GM19455 (cell line): ENCODE data around the gene ADCY2.
A peak's percentile ranks its signal among the peaks of the same experiment; 100 is the strongest.

Source experiments
- ATAC-seq: cut with Tn5 transposase; IDR thresholded peaks from one replicate; pipeline ENCODE4 v1.9.1; 2021; ENCODE audit not compliant: unreplicated experiment

Gene ADCY2

GRCh38 chr5:7816535-7816901 is 420.6 kb downstream of the ADCY2 start:
- ATAC-seq: peak; percentile 24

- no peak for ATAC-seq
Observed at GRCh38 chr5:7822449-7822848, 426.5 kb downstream of the ADCY2 start.

DNA sequence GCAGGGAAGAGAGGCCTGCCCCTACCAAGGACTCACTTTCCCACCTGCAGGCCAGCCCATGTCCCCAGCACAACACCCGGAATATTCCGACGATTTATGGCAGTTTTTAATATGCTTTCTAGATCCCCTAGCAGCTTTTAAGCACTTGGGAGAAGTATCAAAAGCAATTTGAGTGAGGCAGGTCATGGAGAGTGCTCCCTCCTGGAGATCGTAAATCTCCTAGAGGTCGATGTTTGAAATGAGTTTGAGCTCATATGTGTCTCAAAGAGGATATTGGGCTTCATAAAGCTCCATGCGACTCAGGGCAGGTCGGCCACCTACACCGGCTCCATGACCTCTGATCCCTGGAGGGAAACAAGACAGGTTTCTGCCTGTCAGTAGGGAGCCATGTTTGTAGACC is 427.7 kb downstream of the ADCY2 start:
- no peak for ATAC-seq

- no peak for ATAC-seq
Observed at GRCh38 chr5:7824995-7825394, 429.1 kb downstream of the ADCY2 start.

DNA sequence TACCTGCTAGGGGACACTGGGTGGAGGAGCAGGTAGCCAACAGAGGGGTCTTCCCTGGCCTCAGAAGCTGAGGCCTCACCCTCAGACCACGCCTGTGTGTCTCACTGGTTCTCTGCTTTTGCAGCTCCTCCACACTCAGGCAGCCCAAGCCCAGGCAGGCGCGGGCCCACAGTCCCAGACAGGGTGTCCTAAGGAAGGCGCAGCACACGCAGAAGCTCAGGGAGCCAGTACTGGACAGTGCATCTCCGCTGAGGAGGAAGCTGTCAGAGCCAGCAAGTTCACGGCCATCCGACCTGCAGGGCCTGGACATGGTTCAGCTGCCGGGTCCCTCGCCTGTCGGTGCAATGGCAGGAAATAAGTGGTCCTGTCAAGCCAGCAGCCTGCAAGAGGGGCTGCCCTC is 429.7 kb downstream of the ADCY2 start:
- no peak for ATAC-seq

DNA sequence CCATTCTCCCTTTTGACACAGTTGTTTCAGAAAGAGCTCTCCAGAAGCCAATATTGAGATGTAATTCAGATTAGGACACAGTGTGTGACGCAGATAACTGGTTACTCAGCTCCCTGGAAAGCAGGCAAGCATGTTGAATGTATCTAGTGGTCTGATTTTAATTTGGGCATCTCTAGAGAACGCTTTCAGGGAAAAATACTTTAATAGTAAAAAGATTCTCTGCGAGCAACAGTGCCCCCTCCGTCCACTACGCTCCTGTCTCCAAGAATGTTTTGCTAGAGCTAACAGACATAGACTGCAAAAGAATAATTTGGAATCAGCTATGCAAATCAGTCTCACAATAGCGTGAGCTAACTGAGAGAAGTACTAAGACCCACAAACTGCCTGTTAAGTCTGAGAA is 431.7 kb downstream of the ADCY2 start:
- no peak for ATAC-seq

- ATAC-seq: no peak
Observed at GRCh38 chr5:7828269-7828668, 432.3 kb downstream of the ADCY2 start.

- no peak for ATAC-seq
Observed at GRCh38 chr5:7834982-7835381, 439.0 kb downstream of the ADCY2 start.

DNA sequence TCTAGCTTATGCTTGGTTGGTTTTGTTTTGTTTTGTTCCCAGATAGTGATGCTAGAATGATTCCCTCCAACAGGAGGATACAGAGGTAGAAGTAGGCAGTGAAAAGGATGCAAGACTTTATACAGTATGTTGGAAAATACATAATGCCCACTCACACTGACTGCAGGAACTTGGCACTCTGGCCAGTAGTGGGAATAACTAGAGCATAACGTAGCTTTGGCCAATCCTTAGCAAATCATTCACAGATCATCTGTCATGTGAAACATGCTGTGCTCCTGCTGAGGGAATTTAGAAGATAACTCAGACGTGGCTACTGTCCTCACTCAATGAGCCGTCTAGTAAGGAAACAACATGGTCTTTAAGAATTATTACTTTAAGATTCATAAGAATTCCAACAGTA is 441.5 kb downstream of the ADCY2 start:
- ATAC-seq: no peak

DNA sequence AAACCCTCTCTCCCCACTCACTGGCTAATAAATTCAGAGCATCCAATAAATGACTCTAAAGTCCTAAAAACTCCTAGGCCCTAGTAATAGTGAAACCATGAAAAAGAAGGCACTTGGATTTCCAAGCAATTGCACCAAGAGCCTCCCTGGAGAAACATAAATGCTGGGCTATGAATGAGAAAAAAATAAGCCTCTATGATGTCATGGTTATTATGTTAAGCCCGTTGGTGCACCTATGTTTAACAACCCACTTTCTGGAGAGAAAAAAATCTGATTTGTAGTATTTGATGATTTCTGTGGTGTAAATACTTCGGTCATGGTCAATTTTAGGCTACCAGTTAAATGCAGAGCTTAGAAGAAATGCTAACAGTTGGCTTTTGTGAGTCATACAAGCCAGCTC is 446.6 kb downstream of the ADCY2 start:
- ATAC-seq: no peak

GRCh38 chr5:7844901-7845300 is 449.0 kb downstream of the ADCY2 start:
- ATAC-seq: no peak

- no peak for ATAC-seq
Observed at GRCh38 chr5:7845557-7845956, 449.6 kb downstream of the ADCY2 start.

GRCh38 chr5:7846327-7846726 is 450.4 kb downstream of the ADCY2 start:
- ATAC-seq: no peak

DNA sequence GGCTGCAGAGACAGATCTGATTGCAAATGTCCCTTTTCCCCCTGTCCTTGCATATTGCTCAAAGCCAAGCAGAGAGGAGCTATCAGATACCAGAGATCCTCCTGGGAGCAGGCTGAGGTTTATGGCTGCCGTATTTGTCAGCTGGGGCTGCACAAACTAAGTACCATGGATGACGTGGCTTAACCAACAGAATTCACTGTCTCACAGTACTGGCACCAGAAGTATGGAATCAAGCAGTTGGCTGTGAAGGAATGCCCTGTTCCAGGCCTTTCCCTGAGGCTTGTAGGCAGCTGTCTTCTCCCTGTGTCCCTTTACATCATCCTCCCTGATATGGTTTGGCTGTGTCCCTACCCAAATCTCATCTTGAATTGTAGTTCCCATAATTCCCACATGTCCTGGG is 452.4 kb downstream of the ADCY2 start:
- no peak for ATAC-seq

- ATAC-seq: no peak
Observed at GRCh38 chr5:7849681-7850394, 453.9 kb downstream of the ADCY2 start.

- no peak for ATAC-seq
Observed at GRCh38 chr5:7850395-7851239, 454.7 kb downstream of the ADCY2 start, which contains the start of gene CFAP90. Gene CFAP90 (minus strand): TSS chr5:7851133. CDS start chr5:7851021, 112 bp downstream.

GRCh38 chr5:7851240-7851592 is 455.3 kb downstream of the ADCY2 start:
- no peak for ATAC-seq

GRCh38 chr5:7851617-7852289 is 455.8 kb downstream of the ADCY2 start:
- ATAC-seq: no peak

- ATAC-seq: no peak
Observed at GRCh38 chr5:7852542-7852941, 456.6 kb downstream of the ADCY2 start.

DNA sequence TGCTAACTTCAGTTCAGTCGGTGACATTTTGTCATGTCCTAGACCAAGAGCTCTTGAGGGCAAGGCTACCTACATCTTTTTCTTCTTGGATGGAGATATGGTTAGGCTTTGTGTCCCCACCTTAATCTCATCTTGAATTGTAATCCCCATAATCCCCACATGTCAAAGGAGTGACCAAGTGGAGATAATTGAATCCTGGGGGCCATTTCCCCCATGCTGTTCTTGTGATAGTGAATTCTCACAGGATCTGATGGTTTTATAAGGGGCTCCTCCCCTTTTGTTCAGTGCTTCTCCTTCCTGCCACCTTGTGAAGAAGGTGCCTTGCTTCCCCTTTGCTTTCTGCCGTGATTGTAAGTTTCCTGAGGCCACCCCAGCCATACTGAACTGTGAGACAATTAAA is 457.1 kb downstream of the ADCY2 start:
- ATAC-seq: no peak

DNA sequence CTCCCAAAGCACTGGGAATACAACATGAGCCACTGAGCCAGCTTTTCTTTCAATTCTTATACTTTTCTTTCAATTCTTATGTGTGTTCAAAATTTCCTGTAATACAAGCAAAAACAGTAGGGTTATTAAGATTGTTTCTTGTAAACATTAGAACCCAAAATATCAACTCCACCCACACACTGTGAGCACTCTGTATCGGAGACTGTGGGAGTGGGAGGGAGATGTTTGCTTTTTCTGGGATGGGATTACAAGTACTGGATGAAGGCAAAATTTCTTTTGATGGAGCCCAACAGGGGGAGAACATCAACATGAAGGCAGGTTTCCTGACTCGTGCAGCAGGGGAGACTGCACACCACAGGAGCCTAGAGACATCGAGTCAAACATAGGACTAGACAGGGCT is 459.7 kb downstream of the ADCY2 start:
- no peak for ATAC-seq

- no peak for ATAC-seq
Observed at GRCh38 chr5:7856855-7857254, 460.9 kb downstream of the ADCY2 start.
